Esophagus (tissue), 2 donors: ENCODE data around the gene FUT8. TPM values are rescaled to one million over a fixed set of nuclear protein-coding genes. Genes with fewer than 3 reads are reported as not detected.

Experiments used
- H3K27ac ChIP-seq, 2 donors: one replicate each; pipeline ENCODE4 v1.5.1; 2013; ENCODE audit warnings: low read depth in 2 of 2, mild to moderate bottlenecking in 2 of 2, inconsistent platforms in 1 of 2, low read length in 1 of 2, moderate library complexity in 1 of 2
- H3K27me3 ChIP-seq, 2 donors: one replicate each; pipeline ENCODE4 v1.6.1; 2013; ENCODE audit warnings: low read length in 2 of 2, control low read depth in 1 of 2, mild to moderate bottlenecking in 1 of 2; ENCODE audit not compliant: insufficient read depth in 2 of 2, control insufficient read depth in 1 of 2
- H3K36me3 ChIP-seq, 2 donors: one replicate each; pipeline ENCODE4 v1.6.1; 2013; ENCODE audit warnings: low read length in 1 of 2; ENCODE audit not compliant: control insufficient read depth in 2 of 2, insufficient read depth in 2 of 2
- H3K4me1 ChIP-seq, 2 donors: one replicate each; pipeline ENCODE4 v1.6.1; 2013; ENCODE audit warnings: low read length in 1 of 2; ENCODE audit not compliant: control insufficient read depth in 2 of 2, insufficient read depth in 2 of 2
- H3K4me3 ChIP-seq, 2 donors: one replicate each; pipeline ENCODE4 v1.5.1; 2013; ENCODE audit warnings: low read length in 2 of 2, mild to moderate bottlenecking in 2 of 2, low read depth in 1 of 2, moderate library complexity in 1 of 2
- H3K9me3 ChIP-seq, 2 donors: one replicate each; pipeline ENCODE4 v1.6.1; 2013; ENCODE audit warnings: mild to moderate bottlenecking in 2 of 2, low read depth in 1 of 2, low read length in 1 of 2, moderate library complexity in 1 of 2; ENCODE audit not compliant: control insufficient read depth in 2 of 2, insufficient read depth in 1 of 2
- WGBS, 2 donors: extraction: QIAGEN DNeasy Blood & Tissue Kit; methylation state at CpG; one replicate each; pipeline ENCODE4 v1.1.7; 2013; 5-methylcytosine and 5-hydroxymethylcytosine counted together
- polyA plus RNA-seq, 2 donors: library from polyadenylated mRNA; stranded (reverse); fragments of 200-250 nt; gene quantifications; one replicate each; pipeline ENCODE4 v1.2.3, GENCODE V29; 2013
- donor health status: healthy with polysubstance abuse.
- donor health status: Bipolar disorder and iron deficiency.

FUT8 gene
- polyA plus RNA-seq, 2 donors = 2.5 to 3.4 TPM

DNA sequence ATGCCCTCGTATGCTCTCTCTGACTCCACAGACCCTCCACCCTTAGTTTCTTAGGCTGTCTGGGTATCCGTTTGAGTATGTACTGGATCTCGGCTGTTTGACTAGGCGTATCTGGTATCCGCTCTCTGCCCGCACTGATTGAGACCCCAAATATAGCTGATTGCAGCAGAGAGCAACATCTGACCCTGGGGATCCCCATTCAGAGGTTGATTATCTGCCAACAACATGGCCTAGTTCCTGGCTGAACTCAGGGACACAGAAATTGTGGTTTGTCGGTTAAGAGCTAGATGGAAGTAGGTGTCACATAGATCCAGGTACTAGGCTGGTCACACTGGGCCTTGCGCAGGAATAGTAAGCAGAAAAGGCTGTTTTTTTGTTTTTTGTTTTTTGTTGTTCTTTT is 359.9 kb downstream of the FUT8 start:
- Histone ChIP-seq H3K4me3 (no peak overlapping the region), H3K27ac (no peak overlapping the region), H3K4me1 (no peaks in the 10 kb centered on the region), H3K36me3 (no peaks in the 10 kb centered on the region), H3K9me3 (no peaks in the 10 kb centered on the region), H3K27me3 (no peaks in the 10 kb centered on the region)
- 67 to 72% methylated on average over 8 of the region's 8 CpGs for WGBS, 2 donors

GRCh38 chr14:65772921-65773574 is 360.5 kb downstream of the FUT8 start:
- no peak overlapping the region for H3K4me3 ChIP-seq
- no peaks in the 10 kb centered on the region for H3K4me1 ChIP-seq
- H3K9me3 ChIP-seq = no peaks in the 10 kb centered on the region
- WGBS, 2 donors = 34 to 46% methylated on average over 4 of the region's 4 CpGs
- H3K36me3 ChIP-seq = no peaks in the 10 kb centered on the region
- no peak overlapping the region for H3K27ac ChIP-seq
- H3K27me3 ChIP-seq = no peaks in the 10 kb centered on the region

DNA sequence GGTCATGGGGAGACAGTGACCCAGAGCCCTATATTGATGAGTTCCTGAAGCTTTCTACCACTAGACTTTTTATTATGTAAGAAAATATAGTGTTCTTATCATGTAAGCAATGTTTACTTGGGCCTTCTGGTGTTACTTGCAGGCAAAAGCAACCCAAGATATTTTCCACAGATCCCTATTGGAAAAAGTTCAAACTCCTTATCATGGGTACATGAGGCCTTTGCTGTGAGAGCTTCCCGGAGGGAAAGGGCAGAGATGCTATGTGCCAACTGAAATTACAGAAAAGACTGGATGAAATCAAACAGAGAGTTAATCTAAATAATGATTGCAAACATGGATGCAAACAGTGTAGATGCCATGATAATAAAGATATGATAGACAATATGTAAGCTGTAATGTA is 361.5 kb downstream of the FUT8 start:
- H3K36me3 ChIP-seq = no peaks in the 10 kb centered on the region
- H3K4me1 ChIP-seq = no peaks in the 10 kb centered on the region
- no peaks in the 10 kb centered on the region for H3K9me3 ChIP-seq
- H3K27me3 ChIP-seq = no peaks in the 10 kb centered on the region
- 82 to 89% methylated on average over 1 of the region's 1 CpG for WGBS, 2 donors
- no peak overlapping the region for H3K4me3 ChIP-seq
- H3K27ac ChIP-seq = no peak overlapping the region

- Histone ChIP-seq H3K36me3 (no peaks in the 10 kb centered on the region), H3K27ac (no peak overlapping the region), H3K4me1 (no peaks in the 10 kb centered on the region), H3K4me3 (no peak overlapping the region), H3K9me3 (no peaks in the 10 kb centered on the region), H3K27me3 (peaks cover 0 to 3% of the 10 kb centered on the region in 2 donors)
- 70 to 73% methylated on average over 4 of the region's 4 CpGs for WGBS, 2 donors
Observed at GRCh38 chr14:65776193-65776852, 363.8 kb downstream of the FUT8 start.

- Histone ChIP-seq H3K4me3 (no peak overlapping the region), H3K27me3 (peaks cover 0 to 4% of the 10 kb centered on the region in 2 donors), H3K4me1 (no peaks in the 10 kb centered on the region), H3K27ac (no peak overlapping the region), H3K9me3 (no peaks in the 10 kb centered on the region), H3K36me3 (no peaks in the 10 kb centered on the region)
- 72 to 84% methylated on average over 2 of the region's 2 CpGs for WGBS, 2 donors
Observed at GRCh38 chr14:65780566-65780965, 368.0 kb downstream of the FUT8 start.

GRCh38 chr14:65783101-65783500 is 370.6 kb downstream of the FUT8 start:
- H3K36me3 ChIP-seq = no peaks in the 10 kb centered on the region
- H3K9me3 ChIP-seq = no peaks in the 10 kb centered on the region
- no peak overlapping the region for H3K4me3 ChIP-seq
- H3K4me1 ChIP-seq = no peaks in the 10 kb centered on the region
- peaks cover 0 to 4% of the 10 kb centered on the region in 2 donors for H3K27me3 ChIP-seq
- 53 to 84% methylated on average over 3 of the region's 3 CpGs for WGBS, 2 donors
- no peak overlapping the region for H3K27ac ChIP-seq

DNA sequence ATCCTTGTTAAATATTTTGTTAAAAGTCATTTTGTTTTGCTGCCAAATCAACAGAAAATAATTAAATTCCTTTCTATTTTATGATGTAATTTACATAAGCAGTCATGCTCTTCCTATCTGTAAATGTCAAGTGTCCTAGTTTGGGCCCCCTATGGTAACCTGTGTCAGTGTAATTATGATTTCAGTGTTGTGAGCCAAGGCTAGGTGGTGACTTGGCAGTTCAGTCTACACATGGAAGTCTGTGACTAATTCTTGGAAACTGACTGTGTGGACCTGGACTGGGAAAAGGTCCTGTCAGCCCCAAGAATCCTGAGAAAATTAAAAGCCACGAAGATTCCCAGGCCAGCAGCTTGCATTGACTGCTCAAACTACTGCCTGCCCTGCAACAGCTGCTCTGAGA is 371.0 kb downstream of the FUT8 start:
- Histone ChIP-seq H3K27ac (no peak overlapping the region), H3K4me1 (no peaks in the 10 kb centered on the region), H3K36me3 (no peaks in the 10 kb centered on the region), H3K27me3 (peaks cover 0 to 4% of the 10 kb centered on the region in 2 donors), H3K4me3 (no peak overlapping the region), H3K9me3 (no peaks in the 10 kb centered on the region)
- 38 to 55% methylated on average over 1 of the region's 1 CpG for WGBS, 2 donors

DNA sequence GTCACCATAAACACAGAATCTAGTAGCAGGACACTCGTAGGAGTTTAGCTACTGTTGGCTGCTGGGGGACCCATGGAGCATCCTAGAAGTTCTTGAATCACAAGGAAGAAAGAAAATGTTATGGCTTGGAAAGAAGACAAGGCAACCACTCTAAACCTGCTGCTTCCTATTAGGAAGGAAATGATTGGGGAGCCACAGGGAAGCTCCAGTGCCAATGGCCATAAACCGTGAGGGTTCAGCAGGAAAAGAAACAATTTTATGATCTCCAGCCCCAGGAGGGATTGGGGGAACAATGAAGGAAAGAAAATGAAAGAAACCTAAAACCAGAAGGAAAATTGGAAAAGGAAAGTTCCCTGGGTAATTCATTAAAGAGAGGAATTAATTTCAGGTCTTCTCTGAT is 372.0 kb downstream of the FUT8 start:
- H3K9me3 ChIP-seq = no peaks in the 10 kb centered on the region
- H3K36me3 ChIP-seq = no peaks in the 10 kb centered on the region
- H3K27me3 ChIP-seq = peaks cover 0 to 4% of the 10 kb centered on the region in 2 donors
- WGBS, 2 donors = 80 to 93% methylated on average over 2 of the region's 2 CpGs
- H3K4me1 ChIP-seq = no peaks in the 10 kb centered on the region
- H3K4me3 ChIP-seq = no peak overlapping the region
- no peak overlapping the region for H3K27ac ChIP-seq

- no peaks in the 10 kb centered on the region for H3K4me1 ChIP-seq
Observed at GRCh38 chr14:65787461-65787860, 374.9 kb downstream of the FUT8 start.

DNA sequence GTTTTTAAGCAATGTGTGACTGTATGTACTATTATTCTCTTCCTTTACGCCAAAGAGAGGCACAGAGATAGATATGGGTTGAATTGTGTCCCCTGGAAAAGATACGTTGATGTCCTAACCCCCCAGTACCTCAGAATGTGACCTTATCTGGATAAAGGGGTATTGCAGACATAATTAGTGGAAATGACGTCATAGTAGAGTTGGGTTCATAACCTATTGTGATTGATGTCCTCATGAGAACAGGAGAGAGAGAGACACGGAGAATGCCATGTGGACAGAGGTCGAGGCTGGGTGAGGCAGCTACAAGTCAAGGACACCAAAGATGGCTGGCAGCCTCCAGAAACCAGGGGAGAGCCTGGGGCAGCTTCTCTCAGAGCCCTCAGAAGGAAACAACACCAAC is 376.3 kb downstream of the FUT8 start:
- Histone ChIP-seq H3K4me3 (no peak overlapping the region), H3K27ac (no peak overlapping the region), H3K27me3 (no peaks in the 10 kb centered on the region), H3K9me3 (peaks cover 0 to 3% of the 10 kb centered on the region in 2 donors), H3K36me3 (no peaks in the 10 kb centered on the region), H3K4me1 (no peaks in the 10 kb centered on the region)
- 81 to 87% methylated on average over 5 of the region's 5 CpGs for WGBS, 2 donors

More at GRCh38 chr14:65787461-65787860, 374.9 kb downstream of the FUT8 start:
- Histone ChIP-seq H3K9me3 (peaks cover 0 to 3% of the 10 kb centered on the region in 2 donors), H3K4me3 (no peak overlapping the region), H3K36me3 (no peaks in the 10 kb centered on the region), H3K27ac (no peak overlapping the region), H3K27me3 (no peaks in the 10 kb centered on the region)
